GM18951 (cell line): ENCODE measurements around the gene ZNF273.
"Not testable (repeated sequence)": the region's sequence is repeated elsewhere in the genome, so short reads cannot be mapped to it uniquely, and the experiment has no call there.

Source experiments
- POLR2A ChIP-seq: IDR thresholded peaks from 4 replicates; pipeline ENCODE4 v1.6.1; 2011; ENCODE audit warnings: mild to moderate bottlenecking; ENCODE audit not compliant: insufficient read length, insufficient read depth; ENCODE audit errors: extremely low read depth
- in situ Hi-C: fragments of 300-500 bp; cut with MboI; formaldehyde crosslinking; loops from one replicate; pipeline ENCODE4 v1.12.0; 2022; ENCODE audit warnings: low sequenced_read_pairs, mixed read lengths, inconsistent platforms; ENCODE audit not compliant: unreplicated experiment

Gene ZNF273

DNA sequence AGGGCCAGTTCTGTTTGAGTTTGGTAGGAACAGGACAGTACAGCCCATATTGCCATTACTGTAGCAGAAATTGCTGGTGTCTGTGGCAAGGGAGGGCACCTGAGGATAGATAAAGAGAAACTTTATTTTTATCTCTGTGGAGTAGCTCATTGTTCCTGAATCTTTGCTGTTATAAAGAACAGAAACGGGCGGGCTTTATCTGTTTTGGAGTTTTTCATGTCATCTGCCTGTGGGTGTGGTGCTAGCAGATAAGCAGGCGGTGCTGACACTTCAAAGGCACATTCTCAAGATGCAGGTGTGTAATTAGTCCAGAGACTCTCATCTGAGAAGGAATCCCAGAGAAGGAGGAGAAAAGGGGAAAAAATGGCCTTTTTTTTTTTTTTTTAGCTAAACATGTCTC is 11.5 kb downstream of the ZNF273 start:
- in situ Hi-C loops, result no loop called here

DNA sequence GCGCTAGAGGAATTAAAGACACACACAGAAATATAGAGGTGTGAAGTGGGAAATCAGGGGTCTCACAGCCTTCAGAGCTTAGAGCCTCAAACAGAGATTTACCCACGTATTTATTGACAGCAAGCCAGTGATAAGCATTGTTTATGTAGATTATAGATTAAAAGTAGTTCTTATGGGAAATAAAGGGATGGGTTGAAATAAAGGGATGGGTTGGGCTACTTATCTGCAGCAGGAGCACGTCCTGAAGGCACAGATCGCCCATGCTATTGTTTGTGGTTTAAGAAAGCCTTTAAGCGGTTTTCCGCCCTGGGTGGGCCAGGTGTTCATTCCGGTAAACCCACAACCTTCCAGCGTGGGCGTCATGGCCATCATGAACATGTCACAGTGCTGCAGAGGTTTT is 12.2 kb downstream of the ZNF273 start:
- in situ Hi-C loops, result not testable (repeated sequence)

More for the DNA sequence above, 11.5 kb downstream of the ZNF273 start:
- TF ChIP-seq POLR2A, result no peak

DNA sequence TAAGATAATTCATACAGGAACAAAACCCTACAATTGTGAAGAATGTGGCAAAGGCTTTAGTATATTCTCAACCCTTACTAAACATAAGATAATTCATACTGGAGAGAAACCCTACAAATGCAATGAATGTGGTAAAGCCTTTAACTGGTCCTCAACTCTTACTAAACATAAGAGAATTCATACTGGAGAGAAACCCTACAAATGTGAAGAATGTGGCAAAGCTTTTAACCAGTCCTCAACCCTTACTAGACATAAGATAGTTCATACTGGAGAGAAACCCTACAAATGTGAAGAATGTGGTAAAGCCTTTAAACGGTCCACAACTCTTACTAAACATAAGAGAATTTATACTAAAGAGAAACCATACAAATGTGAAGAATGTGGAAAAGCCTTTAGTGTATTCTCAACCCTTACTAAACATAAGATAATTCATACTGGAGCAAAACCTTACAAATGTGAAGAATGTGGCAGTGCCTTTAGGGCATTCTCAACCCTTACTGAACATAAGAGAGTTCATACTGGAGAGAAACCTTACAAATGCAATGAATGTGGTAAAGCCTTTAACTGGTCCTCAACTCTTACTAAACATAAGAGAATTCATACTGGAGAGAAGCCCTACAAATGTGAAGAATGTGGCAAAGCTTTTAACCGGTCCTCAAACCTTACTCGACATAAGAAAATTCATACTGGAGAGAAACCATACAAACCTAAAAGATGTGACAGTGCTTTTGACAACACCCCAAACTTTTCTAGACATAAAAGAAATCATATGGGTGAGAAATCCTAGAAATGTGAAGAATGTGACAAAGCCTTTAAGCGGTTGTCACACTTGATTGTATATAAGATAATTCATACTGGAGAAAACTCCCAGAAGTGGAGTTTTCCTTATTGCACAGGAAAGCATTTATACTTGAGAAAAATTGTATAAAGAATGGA is 25.4 kb downstream of the ZNF273 start:
- in situ Hi-C loops, result not testable (repeated sequence)

DNA sequence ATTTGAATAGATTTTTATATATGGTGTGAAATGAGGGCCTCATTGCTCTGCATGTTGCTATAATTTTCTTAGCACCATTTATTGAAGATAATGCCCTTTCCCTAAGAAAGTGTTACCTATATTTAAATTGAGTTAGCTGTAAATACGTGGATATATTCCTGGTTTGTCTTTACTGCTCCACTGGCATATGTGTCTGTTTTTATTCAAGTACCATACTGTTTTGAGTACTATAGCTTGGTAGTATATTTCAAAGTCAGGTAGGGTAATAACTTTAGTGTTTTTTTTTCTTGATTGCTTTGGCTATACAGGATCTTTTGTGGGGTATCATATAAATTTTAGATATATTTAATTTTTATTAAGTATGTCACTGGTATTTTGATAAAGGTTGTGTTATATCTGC is 31.4 kb downstream of the ZNF273 start:
- in situ Hi-C loops, result no loop called here
- no peak for TF ChIP-seq POLR2A

DNA sequence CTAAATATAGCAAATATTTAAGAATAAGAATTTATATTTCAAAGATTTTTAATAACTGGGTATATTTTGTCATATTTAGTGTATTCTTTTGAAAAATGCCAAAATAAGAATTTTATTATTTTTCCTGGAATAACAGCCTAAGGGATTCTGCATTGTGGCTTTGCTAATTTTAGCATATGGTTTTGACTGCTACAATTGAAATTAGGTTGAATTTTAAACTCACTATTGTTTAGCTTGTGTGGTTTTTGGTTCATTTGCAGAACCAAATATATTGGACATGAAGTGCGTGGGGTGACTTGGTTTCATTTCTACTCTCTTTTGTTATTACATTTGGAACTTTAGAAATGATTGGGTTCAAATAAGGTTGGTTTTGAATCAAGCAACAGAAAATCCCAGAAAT is 35.5 kb downstream of the ZNF273 start:
- in situ Hi-C loops, result no loop called here
- TF ChIP-seq POLR2A, result no peak

DNA sequence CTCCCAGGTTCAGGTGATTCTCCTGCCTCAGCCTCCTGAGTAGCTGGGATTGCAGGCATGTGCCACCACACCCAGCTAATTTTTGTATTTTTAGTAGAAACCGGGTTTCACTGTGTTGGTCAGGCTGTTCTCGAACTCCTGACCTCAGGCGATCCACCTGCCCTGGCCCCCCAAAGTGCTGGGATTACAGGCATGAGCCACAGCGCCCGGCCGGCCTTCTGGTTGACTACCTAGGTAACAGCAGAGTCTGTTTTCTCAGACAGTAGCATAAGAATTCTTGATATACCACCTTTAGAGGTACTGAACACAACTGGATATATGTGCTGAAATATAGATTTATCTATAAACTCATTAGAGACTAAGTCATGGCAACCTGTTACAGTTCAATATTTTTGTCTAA is 36.9 kb downstream of the ZNF273 start:
- in situ Hi-C loops, result not testable (repeated sequence)

DNA sequence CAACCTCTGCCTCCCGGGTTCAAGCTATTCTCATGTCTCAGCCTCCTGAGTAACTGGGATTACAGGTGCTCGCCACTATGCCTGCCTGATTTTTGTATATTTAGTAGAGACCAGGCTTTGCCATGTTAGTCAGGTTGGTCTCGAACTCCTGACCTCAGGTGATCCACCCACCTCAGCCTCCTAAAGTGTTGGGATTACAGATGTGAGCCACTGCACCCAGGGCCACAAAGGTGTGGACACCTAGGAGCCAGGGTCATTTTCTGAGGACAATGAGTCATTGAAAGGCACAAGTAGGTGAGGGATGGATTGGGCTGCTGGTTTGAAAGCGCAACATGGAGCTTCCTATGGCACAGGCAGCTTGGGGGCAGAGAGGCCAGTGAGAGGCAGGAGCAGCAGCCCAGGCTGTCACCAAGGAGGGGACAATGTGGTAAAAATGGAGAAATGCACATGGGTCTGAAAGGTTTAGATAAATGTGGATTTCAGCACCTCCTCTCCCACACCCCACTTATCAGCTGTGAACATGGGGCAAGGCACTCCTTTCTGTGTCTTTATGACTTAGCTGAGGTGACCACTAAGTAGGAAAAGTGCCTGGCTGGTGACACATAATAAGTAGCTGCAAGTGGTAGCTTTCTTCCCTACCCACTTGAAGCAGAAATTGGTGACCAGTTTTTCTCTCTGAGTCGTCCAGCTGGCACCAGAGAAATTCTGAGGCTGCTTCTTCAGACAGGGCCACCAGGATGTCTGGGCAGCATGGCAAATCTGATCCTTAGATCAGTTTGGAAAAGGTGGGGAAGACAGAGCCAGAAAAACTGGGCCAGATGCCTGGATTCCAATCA is 41.8 kb downstream of the ZNF273 start:
- in situ Hi-C loops, result not testable (repeated sequence)

DNA sequence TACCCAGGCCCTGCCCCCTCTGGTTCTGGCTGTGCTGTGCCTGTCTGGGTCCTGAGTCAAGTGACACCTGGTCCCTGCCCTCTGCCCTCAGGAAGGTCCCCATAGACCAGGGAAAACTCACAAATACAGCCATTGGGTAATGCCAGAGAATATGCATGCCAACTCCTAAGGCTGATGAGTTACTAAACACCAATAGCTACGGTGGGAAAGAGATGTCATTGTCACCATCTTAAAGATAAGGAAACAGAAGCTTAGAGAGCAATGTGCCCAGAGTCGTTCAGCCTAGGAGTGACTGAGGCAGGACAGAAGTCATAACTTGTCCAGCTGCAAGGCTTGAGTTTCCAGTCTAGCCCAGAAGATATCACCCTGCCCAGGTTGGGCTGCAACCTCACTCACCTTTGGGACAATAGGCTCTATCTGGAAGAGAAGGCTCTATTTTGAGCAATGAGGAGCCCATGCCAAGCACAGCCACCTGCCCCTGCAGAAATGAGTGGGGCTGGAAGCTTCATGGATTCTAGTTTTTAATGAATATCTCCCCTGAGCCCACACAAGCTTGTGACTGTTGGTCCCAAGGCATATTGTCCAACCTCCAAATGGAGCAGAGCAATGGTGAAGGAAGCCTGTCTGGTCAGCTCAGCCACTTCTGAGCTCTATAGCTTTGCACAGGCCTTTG is 42.6 kb downstream of the ZNF273 start:
- in situ Hi-C loops, result no loop called here
- TF ChIP-seq POLR2A, result no peak

DNA sequence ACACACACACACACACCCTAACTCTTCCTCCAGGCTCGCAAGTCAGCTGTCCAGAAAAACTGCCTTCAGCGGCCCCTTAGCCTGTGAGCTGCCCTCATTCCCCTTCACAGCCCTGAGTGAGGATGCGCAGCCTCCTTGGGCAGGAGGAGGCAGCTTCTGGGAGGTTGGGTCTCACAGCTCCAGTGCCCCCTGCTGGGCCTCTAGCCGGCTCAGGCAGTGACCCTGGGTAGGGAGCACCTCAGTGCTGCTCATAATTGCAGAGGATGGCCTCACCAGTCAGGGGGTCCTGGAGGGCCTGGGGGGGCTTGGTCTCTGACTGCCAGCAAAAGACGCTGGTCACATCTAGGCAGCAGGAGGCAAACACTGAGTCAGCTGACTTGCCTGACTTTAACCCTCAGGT is 43.7 kb downstream of the ZNF273 start:
- in situ Hi-C loops, result no loop called here
- TF ChIP-seq POLR2A, result no peak

DNA sequence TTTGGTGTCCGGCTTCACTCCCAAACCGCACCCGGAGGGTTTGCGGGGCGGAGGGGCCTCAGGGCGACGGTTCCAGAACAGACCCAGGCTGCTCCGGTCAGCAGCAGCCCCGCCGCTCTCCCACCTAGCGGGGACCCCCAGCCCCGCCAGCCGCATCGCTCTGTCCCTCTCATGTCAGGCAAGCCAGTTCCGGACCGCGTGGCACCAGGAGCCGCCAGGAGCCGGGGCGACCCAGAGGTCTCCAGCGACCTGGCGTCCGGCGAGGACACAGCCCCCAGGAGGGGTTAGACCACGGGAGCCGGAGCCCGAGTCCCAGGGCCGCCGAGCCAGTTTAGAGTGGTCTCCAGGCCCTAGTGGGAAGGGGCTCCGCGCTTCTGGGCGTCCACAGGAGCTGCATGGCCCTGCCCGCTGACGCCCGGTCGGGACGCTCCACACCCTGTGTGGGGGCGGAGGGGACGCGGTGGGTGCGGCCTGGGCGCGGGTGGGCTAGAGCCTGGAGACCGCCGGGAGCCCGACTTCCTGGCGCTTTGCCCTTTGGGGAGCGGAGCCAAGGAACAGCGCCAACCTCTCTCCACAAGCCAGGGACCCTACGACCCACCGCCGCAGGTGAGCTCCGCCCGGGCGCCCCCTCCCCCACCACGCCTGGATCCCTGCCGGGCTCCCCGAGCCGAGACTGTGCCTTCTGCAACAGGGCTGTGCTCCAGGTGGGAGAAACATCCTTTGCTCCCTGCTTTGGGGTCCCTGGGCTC is 44.4 kb downstream of the ZNF273 start:
- no peak for TF ChIP-seq POLR2A
- in situ Hi-C loops, result no loop called here

DNA sequence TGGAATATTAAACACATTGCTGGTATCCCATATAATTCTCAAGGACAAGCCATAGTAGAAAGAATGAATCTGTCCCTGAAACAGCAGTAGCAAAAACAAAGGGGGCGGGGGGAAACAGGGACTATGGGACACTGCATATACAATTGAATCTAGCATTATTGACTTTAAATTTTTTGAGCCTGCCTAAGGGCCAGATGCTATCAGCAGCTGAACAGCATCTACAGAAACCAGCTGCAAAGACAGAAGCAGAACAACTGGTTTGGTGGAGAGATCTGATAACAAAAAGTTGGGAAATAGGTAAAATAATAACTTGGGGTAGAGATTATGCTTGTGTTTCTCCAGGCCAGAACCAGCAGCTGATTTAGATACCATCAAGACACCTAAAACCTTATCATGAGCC is 45.7 kb downstream of the ZNF273 start:
- in situ Hi-C loops, result not testable (repeated sequence)

DNA sequence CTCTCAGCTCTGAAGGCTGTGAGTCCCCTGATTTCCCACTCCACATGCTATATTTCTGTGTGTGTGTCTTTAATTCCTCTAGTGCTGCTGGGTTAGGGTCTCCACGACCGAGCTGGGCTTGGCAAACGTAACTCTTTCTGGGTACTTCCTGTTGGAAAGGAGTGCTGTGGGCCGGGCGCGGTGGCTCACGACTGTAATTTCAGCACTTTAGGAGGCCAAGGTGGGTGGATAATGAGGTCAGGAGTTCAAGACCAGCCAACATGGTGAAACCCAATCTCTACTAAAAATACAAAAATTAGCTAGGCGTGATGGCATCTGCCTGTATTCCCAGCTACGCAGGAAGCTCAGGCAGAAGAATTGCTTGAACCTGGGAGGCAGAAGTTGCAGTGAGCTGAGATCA is 47.6 kb downstream of the ZNF273 start:
- in situ Hi-C loops, result not testable (repeated sequence)

DNA sequence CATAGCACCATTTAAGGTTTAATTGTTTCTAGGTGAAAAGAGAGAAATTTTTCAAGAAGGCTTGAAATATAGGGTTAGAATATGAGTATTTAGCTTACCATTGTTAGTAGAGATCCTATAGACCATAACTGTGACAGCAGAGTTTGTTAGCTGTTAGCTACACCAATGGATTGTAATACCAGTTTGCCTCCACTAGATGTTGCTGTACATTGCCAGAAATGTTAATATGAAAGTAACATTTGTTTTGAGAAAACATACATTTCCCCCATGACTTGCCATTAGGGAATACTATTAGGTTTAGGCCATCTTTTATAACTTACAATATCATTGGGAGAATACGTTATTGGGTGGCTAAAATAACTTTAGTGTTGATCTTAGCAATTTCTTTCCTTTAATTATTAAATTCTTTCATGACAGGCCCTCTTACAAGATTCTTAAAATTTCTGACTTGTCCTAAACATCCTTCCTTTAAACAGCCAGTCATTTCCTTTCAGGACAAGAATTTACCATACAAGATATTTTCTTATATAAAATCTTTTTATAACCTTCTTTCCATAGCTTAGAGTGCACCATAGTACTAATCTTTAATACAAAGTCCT is 48.3 kb downstream of the ZNF273 start:
- TF ChIP-seq POLR2A, result no peak
- in situ Hi-C loops, result no loop called here
